Endothelial cell of umbilical vein (primary cell): ENCODE measurements around the gene PPEF1. TPM values are rescaled to one million over a fixed set of nuclear protein-coding genes. Genes with fewer than 3 reads are reported as not detected.

ENCODE experiments used
- BruUV-seq: library from RNA; stranded (reverse); fragments of 400-500 nt; replicated peaks from 2 replicates; lab custom pipeline; 2021; lab: Mats Ljungman, UMichigan
- CTCF ChIA-PET: fragments of 300-600, 350-600 bp; sonication (Branson Sonifier 250); formaldehyde crosslinking; loops from one replicate; lab custom pipeline; 2021; ENCODE audit warnings: antibody characterized with exemption, inconsistent platforms; lab: Charles Lee
- POLR2A ChIA-PET: fragments of 300-600, 350-600 bp; sonication (Branson Sonifier 250); formaldehyde crosslinking; loops from one replicate; lab custom pipeline; 2021; ENCODE audit warnings: antibody characterized with exemption, inconsistent platforms; lab: Charles Lee
- DNase-seq: peaks from one replicate; pipeline ENCODE4 v3.0.0-alpha.2; 2011; ENCODE audit warnings: low read depth, low spot score
- FAIRE-seq: peaks from 2 replicates; lab custom pipeline; 2011; peaks lifted over from hg19 to GRCh38; lab: Jason Lieb, UNC
- H2AFZ ChIP-seq: 2 replicates; pipeline ENCODE4 v1.6.0; 2012; ENCODE audit warnings: low read depth, low read length, control low read depth, inconsistent platforms
- H3K27ac ChIP-seq: 2 replicates; pipeline ENCODE4 v1.5.1; 2011; ENCODE audit warnings: low read depth, mild to moderate bottlenecking, control low read depth, low read length, moderate library complexity; ENCODE audit not compliant: insufficient read depth
- H3K27me3 ChIP-seq, 2 experiments: 2 replicates each; pipeline versions ENCODE4 v1.6.0 to v1.6.1; 2011; ENCODE audit warnings: low read length in 2 of 2, mixed read lengths in 1 of 2; ENCODE audit not compliant: control insufficient read depth in 2 of 2, insufficient read depth in 2 of 2
- H3K36me3 ChIP-seq, 2 experiments: 2 replicates in 1 of 2; 3 replicates in 1 of 2; pipeline ENCODE4 v1.5.1; 2011; ENCODE audit warnings: low read length in 2 of 2, mild to moderate bottlenecking in 1 of 2, moderate library complexity in 1 of 2; ENCODE audit not compliant: control insufficient read depth in 2 of 2, insufficient read depth in 2 of 2; ENCODE audit errors: extremely low read depth in 1 of 2
- H3K4me1 ChIP-seq: 3 replicates; pipeline ENCODE4 v1.5.1; 2011; ENCODE audit warnings: mild to moderate bottlenecking, low read length; ENCODE audit not compliant: control insufficient read depth, insufficient read depth; ENCODE audit errors: extremely low read depth
- H3K4me2 ChIP-seq: 2 replicates; pipeline ENCODE4 v1.6.1; 2011; ENCODE audit warnings: low read length, control low read depth, mixed read lengths; ENCODE audit not compliant: insufficient read depth
- H3K4me3 ChIP-seq, 3 experiments: fragments of 200-600 bp in 1 of 3; sonication (generic), shearing (Covaris generic) in 1 of 3; replicated peaks in 1 of 3; 2 replicates each; pipeline ENCODE4 v1.5.1; 2011 to 2016; ENCODE audit warnings: control low read depth in 3 of 3, low read length in 3 of 3, mild to moderate bottlenecking in 2 of 3, inconsistent platforms in 1 of 3, low read depth in 1 of 3, moderate library complexity in 1 of 3; ENCODE audit not compliant: insufficient read depth in 1 of 3
- H3K79me2 ChIP-seq: 2 replicates; pipeline ENCODE4 v1.6.0; 2012; ENCODE audit warnings: low read length, inconsistent platforms; ENCODE audit not compliant: control insufficient read depth, insufficient read depth
- H3K9ac ChIP-seq: replicated peaks from 2 replicates; pipeline ENCODE3; 2011; ENCODE audit warnings: low read length, control low read depth; ENCODE audit not compliant: insufficient read depth; ENCODE audit errors: extremely low read depth
- H3K9me1 ChIP-seq: replicated peaks from 3 replicates; pipeline ENCODE4 v1.6.0; 2011; ENCODE audit warnings: mild to moderate bottlenecking, low read length; ENCODE audit not compliant: control insufficient read depth, insufficient read depth; ENCODE audit errors: extremely low read depth
- H3K9me3 ChIP-seq: replicated peaks from 2 replicates; pipeline ENCODE4 v1.5.1; 2012; ENCODE audit warnings: low read length, inconsistent platforms; ENCODE audit not compliant: control insufficient read depth, insufficient read depth
- H4K20me1 ChIP-seq: replicated peaks from 2 replicates; pipeline ENCODE3; 2011; ENCODE audit warnings: mild to moderate bottlenecking, low read length; ENCODE audit not compliant: control insufficient read depth, insufficient read depth; ENCODE audit errors: extremely low read depth
- CTCF ChIP-seq, 2 donors: IDR thresholded peaks; 1 replicate in 1 of 2; 2 replicates in 1 of 2; pipeline ENCODE4 v1.5.1; 2011; ENCODE audit warnings: low read length in 2 of 2, mild to moderate bottlenecking in 2 of 2, moderate library complexity in 2 of 2, control low read depth in 1 of 2, inconsistent platforms in 1 of 2, low read depth in 1 of 2; ENCODE audit not compliant: insufficient read depth in 1 of 2; ENCODE audit errors: extremely low read depth in 1 of 2
- EZH2 ChIP-seq: IDR thresholded peaks from 2 replicates; pipeline ENCODE4 v1.6.1; 2012; ENCODE audit warnings: borderline replicate concordance, low read depth, mild to moderate bottlenecking, moderate library complexity, low read length, inconsistent platforms; ENCODE audit not compliant: severe bottlenecking
- FOS ChIP-seq: IDR thresholded peaks from 2 replicates; pipeline ENCODE4 v1.6.1; 2011; ENCODE audit warnings: mild to moderate bottlenecking, low read length, moderate library complexity, borderline replicate concordance; ENCODE audit not compliant: insufficient read depth
- GATA2 ChIP-seq: IDR thresholded peaks from 2 replicates; pipeline ENCODE4 v1.7.0; 2011; ENCODE audit warnings: low read depth, mild to moderate bottlenecking, moderate library complexity, mixed read lengths, low read length; ENCODE audit not compliant: insufficient read length, insufficient read depth
- JUN ChIP-seq: IDR thresholded peaks from 2 replicates; pipeline ENCODE4 v1.6.1; 2011; ENCODE audit warnings: borderline replicate concordance, low read depth; ENCODE audit not compliant: insufficient read length, insufficient read depth
- MAX ChIP-seq: IDR thresholded peaks from 2 replicates; pipeline ENCODE4 v1.6.1; 2011; ENCODE audit not compliant: insufficient read depth, insufficient read length
- MYC ChIP-seq: IDR thresholded peaks from one replicate; pipeline ENCODE4 v1.6.1; 2011; ENCODE audit warnings: mild to moderate bottlenecking, low read depth, low read length
- POLR2A ChIP-seq: IDR thresholded peaks from 2 replicates; pipeline ENCODE4 v1.6.1; 2012; ENCODE audit warnings: low read depth, mild to moderate bottlenecking, control low read depth, low read length
- POLR2AphosphoS5 ChIP-seq: IDR thresholded peaks from 2 replicates; pipeline ENCODE4 v1.6.1; 2012; ENCODE audit warnings: low read depth, mild to moderate bottlenecking, control low read depth, low read length, moderate library complexity; ENCODE audit not compliant: insufficient read depth
- dilution Hi-C: fragments of 300-500 bp; cut with MboI; formaldehyde crosslinking; loops from one replicate; pipeline ENCODE4 v1.15.0; 2019; ENCODE audit warnings: low sequenced_read_pairs; ENCODE audit not compliant: extremely low pct_ligation_motif_present
- intact Hi-C: fragments of 100-400 bp; cut with micrococcal nuclease; formaldehyde crosslinking; loops from one replicate; pipeline ENCODE4 v1.10.0; 2022
- polyA plus RNA-seq, 4 experiments: library from polyadenylated mRNA; depleted of rRNA in 3 of 4; stranded (reverse) in 3 of 4; unstranded in 1 of 4; fragments of >200 nt; gene quantifications; 2 replicates each; pipeline versions ENCODE4 v1.2.1 to v1.2.3, GENCODE V29; 2011 to 2012; ENCODE audit warnings: missing spikeins in 1 of 4
- total RNA-seq: library from RNA; stranded (reverse); gene quantifications from 2 replicates; pipeline ENCODE4 v1.2.3, GENCODE V29; 2021

PPEF1 gene
- total and polyA plus RNA-seq, 2 donors (not counting 3 experiments of a cell fraction or from before 2014, with no cell fraction given): not detected

GRCh38 chrX:18769812-18770573, 62.5 kb downstream of the PPEF1 start:
- no peaks in the 10 kb centered on the region for H4K20me1 ChIP-seq
- no peaks in the 10 kb centered on the region for H3K9me1 ChIP-seq
- BruUV-seq: no TSS peak
- ChIA-PET POLR2A (no interaction called here), CTCF (no interaction called here)
- H3K27ac ChIP-seq: no peak overlapping the region
- DNase-seq (no peak), FAIRE-seq (peak; percentile 40)
- H3K9ac ChIP-seq: no peak overlapping the region
- intact Hi-C loops: no loop called here
- no peaks in the 10 kb centered on the region for H3K36me3 ChIP-seq
- no peaks in the 10 kb centered on the region for H3K9me3 ChIP-seq
- H3K4me2 ChIP-seq: no peak overlapping the region
- no peak overlapping the region for H3K4me3 ChIP-seq
- H3K79me2 ChIP-seq: no peaks in the 10 kb centered on the region
- TF ChIP-seq FOS (no peak), POLR2A (no peak), GATA2 (no peak), MAX (no peak), CTCF (IDR thresholded peaks at IDR 0.05; ENCODE audit: extremely low read depth in 1 of 2, insufficient read depth in 1 of 2, low read depth in 1 of 2, low read length in 2 of 2) (no peak), EZH2 (no peak), POLR2AphosphoS5 (no peak), JUN (no peak), MYC (no peak)
- no peaks in the 10 kb centered on the region for H3K27me3 ChIP-seq
- dilution Hi-C loops: no loop called here
- H2AFZ ChIP-seq: no peak overlapping the region
- H3K4me1 ChIP-seq: no peaks in the 10 kb centered on the region
